Psoas muscle (tissue), 8 donors: ENCODE data around the gene RNF220. TPM values are rescaled to one million over a fixed set of nuclear protein-coding genes. Genes with fewer than 3 reads are reported as not detected.

ENCODE experiments used
- ATAC-seq, 4 donors: fragments of 200-7000 bp; cut with Tn5 transposase; one replicate each; pipeline ENCODE4 v1.9.1; 2020; ENCODE audit warnings: moderate library complexity in 3 of 4, mild to moderate bottlenecking in 2 of 4
- DNase-seq, 2 donors: peaks; one replicate each; pipeline ENCODE4 v3.0.0-alpha.2; 2020
- H3K27ac ChIP-seq: fragments of 200-600 bp; one replicate; pipeline ENCODE4 v1.8.0; 2022
- H3K27me3 ChIP-seq, 3 donors: fragments of 200-600 bp in 1 of 3; one replicate each; pipeline versions ENCODE4 v1.6.1 to v1.8.0; 2013 to 2022; ENCODE audit warnings: low read length in 2 of 3, mild to moderate bottlenecking in 2 of 3, moderate library complexity in 1 of 3; ENCODE audit not compliant: insufficient read depth in 3 of 3
- H3K36me3 ChIP-seq, 2 donors: fragments of 200-600 bp in 1 of 2; one replicate each; pipeline versions ENCODE4 v1.6.1 to v1.8.0; 2013 to 2022; ENCODE audit warnings: low read depth in 1 of 2, mild to moderate bottlenecking in 1 of 2, moderate library complexity in 1 of 2; ENCODE audit not compliant: insufficient read depth in 1 of 2
- H3K4me1 ChIP-seq: fragments of 200-600 bp; one replicate; pipeline ENCODE4 v1.8.0; 2022
- H3K4me3 ChIP-seq: fragments of 200-600 bp; one replicate; pipeline ENCODE4 v1.8.0; 2022; ENCODE audit warnings: mild to moderate bottlenecking
- H3K9me3 ChIP-seq: fragments of 200-600 bp; one replicate; pipeline ENCODE4 v1.8.0; 2022
- CTCF ChIP-seq: fragments of 200-600 bp; IDR thresholded peaks from one replicate; pipeline ENCODE4 v1.8.0; 2022; ENCODE audit warnings: antibody characterized with exemption
- WGBS, 3 donors: extraction: QIAGEN DNeasy Blood & Tissue Kit; methylation state at CpG; one replicate each; pipeline versions ENCODE4 v1.1.6 to v1.1.7; 2013; 5-methylcytosine and 5-hydroxymethylcytosine counted together
- intact Hi-C, 2 donors: fragments of 100-400 bp; cut with DNase I; formaldehyde crosslinking; loops; one replicate each; pipeline versions ENCODE4 v1.11.0 to v1.14.2; 2022
- polyA plus RNA-seq, 3 donors: library from polyadenylated mRNA; stranded (reverse); fragments of 200-250 nt; gene quantifications; one replicate each; pipeline ENCODE4 v1.2.3, GENCODE V29; 2013
- total RNA-seq, 4 donors: library from RNA; stranded (reverse); fragmentation: NEBNext Ultra II Directional in 2 of 4; extraction: Animal tissue kit (Norgen Biotek cat#: 25700) in 2 of 4; gene quantifications; one replicate each; pipeline versions ENCODE4 v1.2.1 to v1.2.4, GENCODE V29; 2021 to 2023
- donor health status: healthy with polysubstance abuse.
- donor health status: DM: no; HTN: no; CAD: no; lungs with moderate emphysema.
- donor health status: Bipolar disorder and iron deficiency.
- donor health status: healthy.
- donor health status: DM: yes; HTN: yes; CAD: no.
- donor health status: DM: no; HTN: no; CAD: no.
- donor health status: DM: no; HTN: no; CAD: no.
- donor health status: DM: yes; HTN: yes; CAD: no.

RNF220 gene
- total and polyA plus RNA-seq, 7 donors, result 61.1 to 133 (median 75.5) TPM

GRCh38 chr1:44643721-44644334 lies 238.8 kb downstream of the RNF220 start:
- intact Hi-C loops, result no loop called here
- 33 to 42% (median 33%) methylated on average over 7 to 9 of the region's 9 CpGs for WGBS, 3 donors
- ATAC-seq, result no peak
- peak overlapping the region; percentile 93 for H3K27ac ChIP-seq
- TF ChIP-seq CTCF, result no peak
- no peaks in the 10 kb centered on the region for H3K27me3 ChIP-seq
- H3K9me3 ChIP-seq, result no peaks in the 10 kb centered on the region
- DNase-seq, result no peak
- H3K4me3 ChIP-seq, result no peak overlapping the region
- peaks cover 84% of the 10 kb centered on the region for H3K4me1 ChIP-seq
- H3K36me3 ChIP-seq, result peaks cover 9 to 71% of the 10 kb centered on the region in 2 donors

GRCh38 chr1:44644806-44645205 lies 239.8 kb downstream of the RNF220 start:
- peaks cover 74% of the 10 kb centered on the region for H3K4me1 ChIP-seq
- no peaks in the 10 kb centered on the region for H3K27me3 ChIP-seq
- 53 to 75% (median 66%) methylated on average over 7 of the region's 7 CpGs for WGBS, 3 donors
- ATAC-seq (no peak), DNase-seq (peak in 1 of 2 donors; percentile 40)
- no peaks in the 10 kb centered on the region for H3K9me3 ChIP-seq
- no peak overlapping the region for H3K4me3 ChIP-seq
- intact Hi-C loops, result no loop called here
- peak overlapping the region; percentile 93 for H3K27ac ChIP-seq
- peaks cover 9 to 73% of the 10 kb centered on the region in 2 donors for H3K36me3 ChIP-seq
- no peak for TF ChIP-seq CTCF

GRCh38 chr1:44645476-44646244 lies 240.6 kb downstream of the RNF220 start:
- peak; percentile 86 to 91 (median 87) for ATAC-seq
- Histone ChIP-seq H3K9me3 (no peaks in the 10 kb centered on the region), H3K27ac (peak overlapping the region; percentile 93), H3K4me3 (peak overlapping the region; percentile 41), H3K4me1 (peaks cover 68% of the 10 kb centered on the region), H3K36me3 (peaks cover 9 to 78% of the 10 kb centered on the region in 2 donors), H3K27me3 (no peaks in the 10 kb centered on the region)
- intact Hi-C loops, result no loop called here
- TF ChIP-seq CTCF, result no peak
- WGBS, 3 donors, result 25 to 32% (median 29%) methylated on average over 18 of the region's 18 CpGs
- DNase-seq, result peak; percentile 82 to 89

- 40 to 51% (median 50%) methylated on average over 28 of the region's 28 CpGs for WGBS, 3 donors
- peak overlapping the region; percentile 93 for H3K27ac ChIP-seq
- no peaks in the 10 kb centered on the region for H3K27me3 ChIP-seq
- ATAC-seq (peak; percentile 75 to 80 (median 76)), DNase-seq (peak; percentile 65 to 72)
- peaks cover 9 to 78% of the 10 kb centered on the region in 2 donors for H3K36me3 ChIP-seq
- peak overlapping the region; percentile 41 for H3K4me3 ChIP-seq
- H3K4me1 ChIP-seq, result peaks cover 61% of the 10 kb centered on the region
- no peaks in the 10 kb centered on the region for H3K9me3 ChIP-seq
- no peak for TF ChIP-seq CTCF
- intact Hi-C loops, result no loop called here
Observed at GRCh38 chr1:44646261-44647110, 241.4 kb downstream of the RNF220 start.
